HUES6 (cell line): Measurements from ENCODE around the gene LXN.
"Not testable (repeated sequence)": the region's sequence is repeated elsewhere in the genome, so short reads cannot be mapped to it uniquely, and the experiment has no call there.

Source experiments
- H3K27ac ChIP-seq: 2 replicates; pipeline ENCODE4 v1.7.0; 2013; ENCODE audit warnings: low read depth, mild to moderate bottlenecking, low read length, inconsistent platforms
- H3K27me3 ChIP-seq: 2 replicates; pipeline ENCODE4 v1.6.1; 2013; ENCODE audit warnings: low read length; ENCODE audit not compliant: control insufficient read depth, insufficient read depth
- H3K36me3 ChIP-seq: 2 replicates; pipeline ENCODE4 v1.6.1; 2013; ENCODE audit warnings: low read length; ENCODE audit not compliant: control insufficient read depth, insufficient read depth
- H3K4me1 ChIP-seq: 2 replicates; pipeline ENCODE4 v1.6.1; 2013; ENCODE audit warnings: low read length; ENCODE audit not compliant: control insufficient read depth, insufficient read depth
- H3K4me3 ChIP-seq: 2 replicates; pipeline ENCODE4 v1.5.1; 2013; ENCODE audit warnings: low read depth, low read length
- H3K9ac ChIP-seq: one replicate; pipeline ENCODE4 v1.6.1; 2013; ENCODE audit warnings: mild to moderate bottlenecking, low read length
- H3K9me3 ChIP-seq: 2 replicates; pipeline ENCODE4 v1.6.1; 2013; ENCODE audit warnings: low read depth, low read length; ENCODE audit not compliant: control insufficient read depth, insufficient read depth

Gene LXN

GRCh38 chr3:158702815-158703481 is 30.5 kb upstream of the LXN start:
- Histone ChIP-seq H3K36me3 (peaks cover 6% of the 10 kb centered on the region), H3K27ac (no peak overlapping the region), H3K4me1 (no peaks in the 10 kb centered on the region), H3K9me3 (no peaks in the 10 kb centered on the region), H3K4me3 (no peak overlapping the region), H3K9ac (no peak overlapping the region), H3K27me3 (no peaks in the 10 kb centered on the region)

GRCh38 chr3:158701420-158702065 is 29.1 kb upstream of the LXN start:
- H3K27me3 ChIP-seq, result no peaks in the 10 kb centered on the region
- no peaks in the 10 kb centered on the region for H3K4me1 ChIP-seq
- H3K36me3 ChIP-seq, result no peaks in the 10 kb centered on the region
- H3K4me3 ChIP-seq, result no peak overlapping the region
- no peak overlapping the region for H3K27ac ChIP-seq
- no peaks in the 10 kb centered on the region for H3K9me3 ChIP-seq
- H3K9ac ChIP-seq, result no peak overlapping the region

GRCh38 chr3:158700559-158700958 is 28.1 kb upstream of the LXN start:
- H3K36me3 ChIP-seq, result no peaks in the 10 kb centered on the region
- no peak overlapping the region for H3K9ac ChIP-seq

GRCh38 chr3:158696618-158697017 is 24.2 kb upstream of the LXN start:
- no peak overlapping the region for H3K9ac ChIP-seq
- no peaks in the 10 kb centered on the region for H3K27me3 ChIP-seq
- no peaks in the 10 kb centered on the region for H3K4me1 ChIP-seq
- peaks cover 3% of the 10 kb centered on the region; the same call in 1 of the 2 replicates for H3K36me3 ChIP-seq
- H3K4me3 ChIP-seq, result no peak overlapping the region
- no peak overlapping the region for H3K27ac ChIP-seq
- no peaks in the 10 kb centered on the region for H3K9me3 ChIP-seq

More at GRCh38 chr3:158700559-158700958, 28.1 kb upstream of the LXN start:
- H3K4me1 ChIP-seq, result no peaks in the 10 kb centered on the region
- H3K27ac ChIP-seq, result no peak overlapping the region
- no peaks in the 10 kb centered on the region for H3K27me3 ChIP-seq
- H3K9me3 ChIP-seq, result no peaks in the 10 kb centered on the region
- H3K4me3 ChIP-seq, result no peak overlapping the region

- H3K9ac ChIP-seq, H3K27me3 ChIP-seq, H3K27ac ChIP-seq, H3K9me3 ChIP-seq, H3K4me1 ChIP-seq, H3K4me3 ChIP-seq: not testable (repeated sequence)
- peaks cover 13% of the 10 kb centered on the region for H3K36me3 ChIP-seq
Observed at GRCh38 chr3:158693866-158694456, 21.5 kb upstream of the LXN start.

- H3K9me3 ChIP-seq, result no peaks in the 10 kb centered on the region
- H3K4me1 ChIP-seq, result no peaks in the 10 kb centered on the region
- no peak overlapping the region for H3K4me3 ChIP-seq
- H3K27ac ChIP-seq, result no peak overlapping the region
- no peak overlapping the region for H3K9ac ChIP-seq
- H3K36me3 ChIP-seq, result peaks cover 16% of the 10 kb centered on the region
- no peaks in the 10 kb centered on the region for H3K27me3 ChIP-seq
Observed at GRCh38 chr3:158685159-158685558, 12.7 kb upstream of the LXN start.

GRCh38 chr3:158683230-158683962 is 10.9 kb upstream of the LXN start:
- Histone ChIP-seq H3K9ac (no peak overlapping the region), H3K27ac (no peak overlapping the region), H3K4me3 (no peak overlapping the region), H3K9me3 (no peaks in the 10 kb centered on the region), H3K36me3 (peaks cover 16% of the 10 kb centered on the region), H3K27me3 (no peaks in the 10 kb centered on the region), H3K4me1 (no peaks in the 10 kb centered on the region)

GRCh38 chr3:158680861-158681260 is 8.4 kb upstream of the LXN start:
- no peaks in the 10 kb centered on the region for H3K4me1 ChIP-seq
- H3K27me3 ChIP-seq, result no peaks in the 10 kb centered on the region
- peaks cover 22% of the 10 kb centered on the region for H3K36me3 ChIP-seq
- no peaks in the 10 kb centered on the region for H3K9me3 ChIP-seq
- H3K9ac ChIP-seq, result no peak overlapping the region
- no peak overlapping the region for H3K4me3 ChIP-seq
- no peak overlapping the region for H3K27ac ChIP-seq

GRCh38 chr3:158679547-158680000 is 7.1 kb upstream of the LXN start:
- H3K27ac ChIP-seq, result no peak overlapping the region
- no peaks in the 10 kb centered on the region for H3K4me1 ChIP-seq
- no peaks in the 10 kb centered on the region for H3K27me3 ChIP-seq
- no peak overlapping the region for H3K9ac ChIP-seq
- H3K36me3 ChIP-seq, result peaks cover 12% of the 10 kb centered on the region
- no peaks in the 10 kb centered on the region for H3K9me3 ChIP-seq
- H3K4me3 ChIP-seq, result no peak overlapping the region

- Histone ChIP-seq H3K9me3 (no peaks in the 10 kb centered on the region), H3K36me3 (peaks cover 9% of the 10 kb centered on the region; the same call in 1 of the 2 replicates), H3K4me1 (no peaks in the 10 kb centered on the region), H3K4me3 (no peak overlapping the region), H3K27me3 (no peaks in the 10 kb centered on the region), H3K27ac (no peak overlapping the region), H3K9ac (no peak overlapping the region)
Observed at GRCh38 chr3:158678687-158679086, 6.2 kb upstream of the LXN start.

GRCh38 chr3:158671821-158672214 is 630 bp downstream of the LXN start:
- H3K36me3 ChIP-seq, result peaks cover 26% of the 10 kb centered on the region
- H3K9me3 ChIP-seq, result no peaks in the 10 kb centered on the region
- H3K9ac ChIP-seq, result peak overlapping the region; percentile 69
- H3K27ac ChIP-seq, result no peak overlapping the region; the same call in 1 of the 2 replicates
- H3K4me3 ChIP-seq, result peak overlapping the region; percentile 68
- H3K27me3 ChIP-seq, result no peaks in the 10 kb centered on the region
- H3K4me1 ChIP-seq, result no peaks in the 10 kb centered on the region
